Esophagus muscularis mucosa (tissue), 4 donors: ENCODE measurements around the gene DOK3.

Experiments
- EP300 ChIP-seq: sonication (generic); formaldehyde crosslinking; IDR thresholded peaks from one replicate; pipeline ENCODE4 v1.6.1; 2017; ENCODE audit warnings: antibody characterized with exemption
- POLR2A ChIP-seq: fragments of 450-650 bp; IDR thresholded peaks from one replicate; pipeline ENCODE4 v1.6.1; 2017; ENCODE audit warnings: antibody characterized with exemption, moderate library complexity, mild to moderate bottlenecking, low read depth
- POLR2AphosphoS5 ChIP-seq, 2 donors: sonication (generic); formaldehyde crosslinking; IDR thresholded peaks; one replicate each; pipeline ENCODE4 v1.6.1; 2017; ENCODE audit warnings: antibody characterized with exemption in 2 of 2
- TF ChIP-seq, protein P1 (sequence below), 3 experiments: fragments of 200-600 bp in 2 of 3; fragments of 450-650 bp in 1 of 3; sonication (generic) in 2 of 3; IDR thresholded peaks; one replicate each; pipeline ENCODE4 v1.5.1; 2017 to 2019; ENCODE audit warnings: antibody characterized with exemption in 3 of 3, mild to moderate bottlenecking in 2 of 3, moderate library complexity in 1 of 3

DNA sequence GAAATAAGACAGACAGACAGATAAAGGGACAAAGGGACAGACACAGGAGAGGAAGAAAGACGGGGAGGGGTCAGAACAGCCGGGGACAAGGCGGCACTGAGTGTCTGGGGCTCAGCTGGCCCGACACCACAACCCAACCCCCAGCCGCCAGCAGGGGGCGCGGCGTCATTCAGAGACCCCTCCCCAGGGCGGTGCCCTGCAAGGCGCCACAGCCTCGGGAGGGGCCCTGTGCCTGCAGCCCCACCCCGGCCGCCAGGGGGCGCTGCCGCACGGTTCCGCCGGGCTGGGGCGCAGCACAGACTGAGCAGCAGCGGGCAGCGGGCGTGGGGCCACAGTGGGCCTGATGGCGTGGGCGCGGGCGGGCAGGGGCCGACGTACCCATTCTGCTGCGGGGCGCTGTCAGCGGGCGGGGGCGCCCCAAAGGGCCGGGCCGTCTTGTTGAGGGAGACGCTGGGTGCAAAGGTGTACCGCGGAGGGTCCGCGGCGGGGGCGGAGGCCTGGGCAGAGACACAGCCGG lies 18.1 kb downstream of the DOK3 start:
- TF ChIP-seq POLR2A (no peak), POLR2AphosphoS5 (IDR thresholded peaks at IDR 0.05) (peak in 1 of 2 donors; percentile 32), EP300 (no peak)
- TF ChIP-seq, protein P1, sequence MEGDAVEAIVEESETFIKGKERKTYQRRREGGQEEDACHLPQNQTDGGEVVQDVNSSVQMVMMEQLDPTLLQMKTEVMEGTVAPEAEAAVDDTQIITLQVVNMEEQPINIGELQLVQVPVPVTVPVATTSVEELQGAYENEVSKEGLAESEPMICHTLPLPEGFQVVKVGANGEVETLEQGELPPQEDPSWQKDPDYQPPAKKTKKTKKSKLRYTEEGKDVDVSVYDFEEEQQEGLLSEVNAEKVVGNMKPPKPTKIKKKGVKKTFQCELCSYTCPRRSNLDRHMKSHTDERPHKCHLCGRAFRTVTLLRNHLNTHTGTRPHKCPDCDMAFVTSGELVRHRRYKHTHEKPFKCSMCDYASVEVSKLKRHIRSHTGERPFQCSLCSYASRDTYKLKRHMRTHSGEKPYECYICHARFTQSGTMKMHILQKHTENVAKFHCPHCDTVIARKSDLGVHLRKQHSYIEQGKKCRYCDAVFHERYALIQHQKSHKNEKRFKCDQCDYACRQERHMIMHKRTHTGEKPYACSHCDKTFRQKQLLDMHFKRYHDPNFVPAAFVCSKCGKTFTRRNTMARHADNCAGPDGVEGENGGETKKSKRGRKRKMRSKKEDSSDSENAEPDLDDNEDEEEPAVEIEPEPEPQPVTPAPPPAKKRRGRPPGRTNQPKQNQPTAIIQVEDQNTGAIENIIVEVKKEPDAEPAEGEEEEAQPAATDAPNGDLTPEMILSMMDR (IDR thresholded peaks at IDR 0.05) = peak; percentile 82 to 93 (median 87)
